ENCODE results near the gene ERBB4. TPM values are rescaled to one million over a fixed set of nuclear protein-coding genes. Genes with fewer than 3 reads are reported as not detected.

The ERBB4 gene
- total RNA-seq, 4 donors from 2014 or later = 0.16 to 12.7 (median 0.27) TPM; not detected in 1

DNA sequence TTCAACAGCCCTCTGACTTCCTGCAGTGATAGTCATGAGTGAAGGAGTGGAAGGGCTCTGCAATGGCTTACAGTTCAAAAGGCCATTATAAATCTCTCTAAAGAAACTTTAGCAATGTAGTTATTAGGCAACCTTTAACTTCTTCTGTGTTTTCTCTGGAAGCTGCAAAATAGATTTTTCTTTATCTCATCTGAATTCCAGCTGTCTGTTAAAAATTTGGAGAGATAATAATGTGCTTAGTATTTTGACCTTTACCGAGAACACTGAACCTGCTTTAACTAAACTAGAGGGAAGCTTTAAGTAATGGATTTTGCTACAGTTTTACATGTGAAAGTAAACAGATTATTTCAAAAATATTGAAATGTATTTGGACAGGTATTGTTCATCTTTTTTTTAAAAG lies 847.9 kb downstream of the ERBB4 start:
- Histone ChIP-seq H3K9me3 (no peaks in the 10 kb centered on the region), H3K36me3 (no peaks in the 10 kb centered on the region), H3K4me3 (no peak overlapping the region), H3K27ac (no peak overlapping the region), H3K4me1 (no peaks in the 10 kb centered on the region), H3K27me3 (no peaks in the 10 kb centered on the region)
- TF ChIP-seq EP300 (IDR thresholded peaks at IDR 0.05; ENCODE audit: low read depth) (no peak), POLR2A (IDR thresholded peaks at IDR 0.05) (no peak), POLR2AphosphoS5 (IDR thresholded peaks at IDR 0.05) (no peak)
- TF ChIP-seq, protein P1, sequence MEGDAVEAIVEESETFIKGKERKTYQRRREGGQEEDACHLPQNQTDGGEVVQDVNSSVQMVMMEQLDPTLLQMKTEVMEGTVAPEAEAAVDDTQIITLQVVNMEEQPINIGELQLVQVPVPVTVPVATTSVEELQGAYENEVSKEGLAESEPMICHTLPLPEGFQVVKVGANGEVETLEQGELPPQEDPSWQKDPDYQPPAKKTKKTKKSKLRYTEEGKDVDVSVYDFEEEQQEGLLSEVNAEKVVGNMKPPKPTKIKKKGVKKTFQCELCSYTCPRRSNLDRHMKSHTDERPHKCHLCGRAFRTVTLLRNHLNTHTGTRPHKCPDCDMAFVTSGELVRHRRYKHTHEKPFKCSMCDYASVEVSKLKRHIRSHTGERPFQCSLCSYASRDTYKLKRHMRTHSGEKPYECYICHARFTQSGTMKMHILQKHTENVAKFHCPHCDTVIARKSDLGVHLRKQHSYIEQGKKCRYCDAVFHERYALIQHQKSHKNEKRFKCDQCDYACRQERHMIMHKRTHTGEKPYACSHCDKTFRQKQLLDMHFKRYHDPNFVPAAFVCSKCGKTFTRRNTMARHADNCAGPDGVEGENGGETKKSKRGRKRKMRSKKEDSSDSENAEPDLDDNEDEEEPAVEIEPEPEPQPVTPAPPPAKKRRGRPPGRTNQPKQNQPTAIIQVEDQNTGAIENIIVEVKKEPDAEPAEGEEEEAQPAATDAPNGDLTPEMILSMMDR (IDR thresholded peaks at IDR 0.05) = no peak
- WGBS, 2 donors (ENCODE audit: low coverage in 1 of 2) = 56 to 76% methylated on average over 1 of the region's 1 CpG
- in situ Hi-C loops (cut with MboI; ENCODE audit: low pct_ligation_motif_present in 1 of 4, low pct_unique_long_range_greater_than_20kb in 1 of 4, low sequenced_read_pairs in 3 of 4) (no loop called here), intact Hi-C loops (cut with DNase I; ENCODE audit: low total_unique reads) (no loop called here)
- DNase-seq = no peak

DNA sequence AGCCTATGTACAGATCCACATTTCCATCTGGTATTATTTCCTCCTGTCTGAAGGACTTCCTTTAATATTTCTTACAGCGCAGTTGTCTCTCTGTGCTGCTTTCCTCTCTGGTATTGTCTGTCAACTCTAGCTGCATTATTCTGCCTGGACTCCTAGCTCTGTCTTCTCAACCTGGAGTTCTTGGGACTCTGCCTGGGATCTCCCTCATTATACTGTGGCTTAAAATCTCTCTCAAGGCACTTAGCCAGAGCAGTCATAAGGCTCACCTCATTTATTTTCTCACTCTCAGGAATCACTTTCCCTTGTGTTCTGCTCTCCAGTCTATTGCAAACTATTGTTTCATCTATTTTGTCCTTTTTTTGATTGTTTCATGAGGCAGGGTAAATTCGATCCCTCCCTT lies 850.4 kb downstream of the ERBB4 start:
- H3K27me3 ChIP-seq = no peaks in the 10 kb centered on the region
- H3K36me3 ChIP-seq = no peaks in the 10 kb centered on the region
- H3K4me1 ChIP-seq = no peaks in the 10 kb centered on the region
- TF ChIP-seq, protein P1 (IDR thresholded peaks at IDR 0.05) = no peak
- TF ChIP-seq POLR2AphosphoS5 (IDR thresholded peaks at IDR 0.05) (no peak), EP300 (IDR thresholded peaks at IDR 0.05; ENCODE audit: low read depth) (no peak), POLR2A (IDR thresholded peaks at IDR 0.05) (no peak)
- in situ Hi-C loops (cut with MboI; ENCODE audit: low pct_ligation_motif_present in 1 of 4, low pct_unique_long_range_greater_than_20kb in 1 of 4, low sequenced_read_pairs in 3 of 4) = no loop called here
- H3K27ac ChIP-seq = no peak overlapping the region
- DNase-seq = no peak
- 74% methylated on average over 2 of the region's 2 CpGs for WGBS, 2 donors (ENCODE audit: low coverage in 1 of 2)
- peaks cover 3 to 6% of the 10 kb centered on the region in 2 donors for H3K9me3 ChIP-seq
- intact Hi-C loops (cut with DNase I; ENCODE audit: low total_unique reads) = no loop called here
- no peak overlapping the region for H3K4me3 ChIP-seq

GRCh38 chr2:211674715-211675114 lies 863.9 kb downstream of the ERBB4 start:
- Histone ChIP-seq H3K36me3 (no peaks in the 10 kb centered on the region), H3K4me1 (peaks cover 0 to 6% (median 0%) of the 10 kb centered on the region in 4 donors), H3K4me3 (no peak overlapping the region), H3K27me3 (no peaks in the 10 kb centered on the region), H3K27ac (peak overlapping the region in 2 of 4 donors; percentile 20 to 23), H3K9me3 (no peaks in the 10 kb centered on the region)
- no peak for TF ChIP-seq POLR2A (IDR thresholded peaks at IDR 0.05)
- TF ChIP-seq, protein P1 (IDR thresholded peaks at IDR 0.05) = no peak
- no peak for TF ChIP-seq POLR2AphosphoS5 (IDR thresholded peaks at IDR 0.05)
- TF ChIP-seq EP300 (IDR thresholded peaks at IDR 0.05; ENCODE audit: low read depth) = no peak
- no peak for DNase-seq
- in situ Hi-C loops (cut with MboI; ENCODE audit: low pct_ligation_motif_present in 1 of 4, low pct_unique_long_range_greater_than_20kb in 1 of 4, low sequenced_read_pairs in 3 of 4) = no loop called here
- WGBS, 2 donors (ENCODE audit: low coverage in 1 of 2) = 19 to 27% methylated on average over 2 of the region's 2 CpGs
- intact Hi-C loops (cut with DNase I; ENCODE audit: low total_unique reads) = no loop called here

DNA sequence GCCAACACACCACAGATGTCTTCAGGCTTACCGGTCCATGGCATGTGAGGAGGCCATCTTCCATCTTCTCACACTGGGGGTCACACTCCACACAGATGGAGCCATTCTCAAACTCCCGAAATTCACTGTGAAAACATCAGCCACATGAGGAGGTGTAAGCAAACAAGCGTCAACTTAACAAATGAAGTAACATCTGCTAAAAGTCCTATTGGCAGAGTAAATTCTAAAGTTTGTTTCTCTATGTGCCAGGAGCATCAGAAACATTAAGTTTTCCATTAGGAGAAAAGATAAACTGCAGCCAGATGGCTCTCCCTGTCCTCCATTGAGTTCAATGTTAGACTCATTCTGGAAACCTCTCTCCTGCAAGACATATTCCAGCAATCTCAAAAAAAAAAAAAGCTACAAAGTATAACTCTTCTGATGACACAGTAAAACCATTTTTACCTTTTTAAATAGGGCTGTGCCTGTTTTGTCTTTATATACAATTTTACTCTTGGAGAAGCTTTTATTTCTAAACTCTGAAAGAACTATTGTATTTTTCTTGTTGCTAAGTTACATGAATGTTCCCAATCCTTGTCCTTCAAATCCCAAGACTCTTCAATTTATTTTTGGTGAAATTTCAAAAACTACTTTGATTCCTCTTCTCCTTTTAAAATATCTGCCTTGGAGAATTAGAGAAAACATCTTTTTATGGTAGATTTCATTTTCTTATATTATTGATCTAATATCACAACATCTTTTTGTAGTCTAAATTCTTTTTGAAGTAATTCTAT lies 865.3 kb downstream of the ERBB4 start:
- Histone ChIP-seq H3K36me3 (no peaks in the 10 kb centered on the region), H3K4me1 (peaks cover 0 to 6% (median 0%) of the 10 kb centered on the region in 4 donors), H3K27ac (no peak overlapping the region), H3K9me3 (no peaks in the 10 kb centered on the region), H3K4me3 (no peak overlapping the region), H3K27me3 (no peaks in the 10 kb centered on the region)
- DNase-seq = no peak
- in situ Hi-C loops (cut with MboI; ENCODE audit: low pct_ligation_motif_present in 1 of 4, low pct_unique_long_range_greater_than_20kb in 1 of 4, low sequenced_read_pairs in 3 of 4) (no loop called here), intact Hi-C loops (cut with DNase I; ENCODE audit: low total_unique reads) (no loop called here)
- TF ChIP-seq POLR2A (IDR thresholded peaks at IDR 0.05) = no peak
- no peak for TF ChIP-seq EP300 (IDR thresholded peaks at IDR 0.05; ENCODE audit: low read depth)
- no peak for TF ChIP-seq POLR2AphosphoS5 (IDR thresholded peaks at IDR 0.05)
- TF ChIP-seq, protein P1 (IDR thresholded peaks at IDR 0.05) = no peak
- 80 to 89% methylated on average over 3 of the region's 3 CpGs for WGBS, 2 donors (ENCODE audit: low coverage in 1 of 2)

Measured in transverse colon (tissue), 4 donors.